HEK293 (cell line): ENCODE results near the gene NR2F1-AS1.
A peak's percentile ranks its signal among the peaks of the same experiment; 100 is the strongest.

Source experiments
- EGR2 ChIP-seq: fragments of 450-650 bp; formaldehyde crosslinking; IDR thresholded peaks from 2 replicates; pipeline ENCODE4 v1.5.1; 2016; ENCODE audit warnings: low read depth, missing biosample characterization, missing genetic modification characterization
- GLI4 ChIP-seq: fragments of 450-650 bp; formaldehyde crosslinking; IDR thresholded peaks from 2 replicates; pipeline ENCODE4 v1.5.1; 2016; ENCODE audit warnings: missing biosample characterization, missing genetic modification characterization
- IKZF3 ChIP-seq: fragments of 450-650 bp; IDR thresholded peaks from 2 replicates; pipeline ENCODE4 v1.5.0; 2018; ENCODE audit warnings: missing biosample characterization, mild to moderate bottlenecking, missing genetic modification characterization, moderate library complexity
- KLF10 ChIP-seq: fragments of 450-650 bp; IDR thresholded peaks from 2 replicates; pipeline ENCODE4 v1.5.1; 2018; ENCODE audit warnings: missing biosample characterization, mild to moderate bottlenecking, missing genetic modification characterization
- OSR2 ChIP-seq: fragments of 450-650 bp; formaldehyde crosslinking; IDR thresholded peaks from 2 replicates; pipeline ENCODE4 v1.5.1; 2016; ENCODE audit warnings: missing biosample characterization, missing genetic modification characterization
- PATZ1 ChIP-seq: fragments of 450-650 bp; formaldehyde crosslinking; IDR thresholded peaks from 2 replicates; pipeline ENCODE4 v1.5.1; 2016; ENCODE audit warnings: missing biosample characterization, missing genetic modification characterization
- YY2 ChIP-seq: fragments of 450-650 bp; formaldehyde crosslinking; IDR thresholded peaks from 2 replicates; pipeline ENCODE4 v1.5.1; 2016; ENCODE audit warnings: missing biosample characterization, missing genetic modification characterization
- ZBTB17 ChIP-seq: fragments of 450-650 bp; formaldehyde crosslinking; IDR thresholded peaks from 2 replicates; pipeline ENCODE4 v1.5.1; 2016; ENCODE audit warnings: missing biosample characterization, missing genetic modification characterization
- ZBTB44 ChIP-seq: fragments of 450-650 bp; IDR thresholded peaks from 2 replicates; pipeline ENCODE4 v1.5.1; 2018; ENCODE audit warnings: missing biosample characterization, mild to moderate bottlenecking, missing genetic modification characterization
- ZBTB7A ChIP-seq: fragments of 450-650 bp; formaldehyde crosslinking; IDR thresholded peaks from 2 replicates; pipeline ENCODE4 v1.5.1; 2016; ENCODE audit warnings: low read depth, missing biosample characterization, missing genetic modification characterization
- ZEB2 ChIP-seq: fragments of 450-650 bp; formaldehyde crosslinking; IDR thresholded peaks from 2 replicates; pipeline ENCODE4 v1.5.1; 2016; ENCODE audit warnings: missing biosample characterization, missing genetic modification characterization
- ZNF2 ChIP-seq: fragments of 450-650 bp; formaldehyde crosslinking; IDR thresholded peaks from 2 replicates; pipeline ENCODE4 v1.5.1; 2016; ENCODE audit warnings: missing biosample characterization, missing genetic modification characterization
- ZNF24 ChIP-seq: fragments of 450-650 bp; formaldehyde crosslinking; IDR thresholded peaks from 2 replicates; pipeline ENCODE4 v1.5.1; 2016; ENCODE audit warnings: missing biosample characterization, missing genetic modification characterization
- ZNF366 ChIP-seq: fragments of 450-650 bp; formaldehyde crosslinking; conservative IDR thresholded peaks from 2 replicates; pipeline ENCODE4 v1.5.1; 2016; ENCODE audit warnings: missing biosample characterization, missing genetic modification characterization
- ZNF391 ChIP-seq: fragments of 450-650 bp; formaldehyde crosslinking; IDR thresholded peaks from 2 replicates; pipeline ENCODE4 v1.5.1; 2016; ENCODE audit warnings: low read depth, missing biosample characterization, missing genetic modification characterization, borderline replicate concordance
- ZNF394 ChIP-seq: fragments of 450-650 bp; formaldehyde crosslinking; IDR thresholded peaks from 2 replicates; pipeline ENCODE4 v1.5.1; 2016; ENCODE audit warnings: missing biosample characterization, missing genetic modification characterization, mild to moderate bottlenecking, moderate library complexity, borderline replicate concordance
- ZNF549 ChIP-seq: fragments of 450-650 bp; IDR thresholded peaks from 2 replicates; pipeline ENCODE4 v1.5.1; 2018; ENCODE audit warnings: missing biosample characterization, missing genetic modification characterization, mild to moderate bottlenecking, inconsistent platforms, moderate library complexity
- ZNF561 ChIP-seq: fragments of 450-650 bp; IDR thresholded peaks from 2 replicates; pipeline ENCODE4 v1.5.1; 2018; ENCODE audit warnings: missing biosample characterization, missing genetic modification characterization, borderline replicate concordance
- ZNF610 ChIP-seq: fragments of 450-650 bp; formaldehyde crosslinking; IDR thresholded peaks from 2 replicates; pipeline ENCODE4 v1.5.1; 2016; ENCODE audit warnings: missing biosample characterization, missing genetic modification characterization, borderline replicate concordance
- ZNF623 ChIP-seq: fragments of 450-650 bp; formaldehyde crosslinking; IDR thresholded peaks from 2 replicates; pipeline ENCODE4 v1.5.1; 2016; ENCODE audit warnings: missing biosample characterization, missing genetic modification characterization
- ZNF692 ChIP-seq: fragments of 450-650 bp; formaldehyde crosslinking; IDR thresholded peaks from 2 replicates; pipeline ENCODE4 v1.5.1; 2016; ENCODE audit warnings: missing biosample characterization, missing genetic modification characterization
- ZSCAN23 ChIP-seq: fragments of 450-650 bp; formaldehyde crosslinking; IDR thresholded peaks from 2 replicates; pipeline ENCODE4 v1.5.1; 2016; ENCODE audit warnings: missing biosample characterization, missing genetic modification characterization
- ZSCAN30 ChIP-seq: fragments of 450-650 bp; IDR thresholded peaks from 2 replicates; pipeline ENCODE4 v1.5.1; 2018; ENCODE audit warnings: missing biosample characterization, mild to moderate bottlenecking, missing genetic modification characterization, moderate library complexity
- TF ChIP-seq, protein P1 (sequence below): fragments of 450-650 bp; formaldehyde crosslinking; IDR thresholded peaks from 2 replicates; pipeline ENCODE4 v1.5.1; 2016; ENCODE audit warnings: missing biosample characterization, missing genetic modification characterization
- TF ChIP-seq, protein P2 (sequence below): fragments of 450-650 bp; formaldehyde crosslinking; IDR thresholded peaks from 2 replicates; pipeline ENCODE4 v1.5.1; 2016; ENCODE audit warnings: missing biosample characterization, missing genetic modification characterization
- TF ChIP-seq, protein P3 (sequence below): fragments of 450-650 bp; formaldehyde crosslinking; IDR thresholded peaks from 2 replicates; pipeline ENCODE4 v1.5.1; 2017; ENCODE audit warnings: missing biosample characterization, missing genetic modification characterization

NR2F1-AS1 gene

DNA sequence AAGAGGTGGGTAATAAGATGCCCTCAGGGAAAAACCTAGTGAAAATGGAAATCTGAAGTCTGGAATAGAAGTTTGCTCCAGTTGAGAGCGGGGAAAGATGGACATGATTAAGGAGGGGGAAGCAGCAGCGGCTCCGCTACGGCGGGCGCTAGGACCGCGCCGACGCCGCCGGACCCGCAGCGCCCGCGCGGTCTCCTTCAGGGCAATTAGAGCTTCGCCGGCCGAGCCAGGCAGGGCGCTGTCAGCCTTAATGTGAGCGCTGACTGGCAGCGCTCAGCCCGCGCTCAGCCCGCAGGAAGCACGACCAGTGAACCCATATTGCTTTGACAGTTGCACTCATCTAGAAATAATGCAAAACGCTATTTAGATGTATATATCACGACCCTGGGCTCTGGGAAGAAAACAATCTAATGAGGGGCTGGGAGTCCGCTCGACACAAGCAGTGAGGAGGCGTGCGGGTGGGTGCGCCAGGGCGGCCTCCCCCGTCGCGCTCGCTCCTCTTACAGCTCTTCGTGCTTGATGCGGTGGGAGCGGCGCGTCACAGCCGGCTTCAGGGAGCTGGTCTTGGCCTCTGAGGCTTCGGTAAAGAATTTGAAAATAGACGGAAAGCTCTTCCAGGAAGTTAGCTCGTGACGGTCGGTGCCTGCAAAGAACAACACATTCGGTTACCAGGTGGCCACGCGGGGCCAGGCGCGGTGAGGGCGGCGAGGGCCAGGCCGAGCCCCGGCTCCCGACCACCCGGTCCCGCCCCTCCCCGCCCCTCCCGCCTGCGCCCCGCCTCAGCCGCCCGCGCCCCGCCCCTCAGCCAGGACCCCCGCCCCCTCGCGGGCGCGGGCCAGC, 39.7 kb upstream of the NR2F1-AS1 start (continued):
- TF ChIP-seq, protein P1, sequence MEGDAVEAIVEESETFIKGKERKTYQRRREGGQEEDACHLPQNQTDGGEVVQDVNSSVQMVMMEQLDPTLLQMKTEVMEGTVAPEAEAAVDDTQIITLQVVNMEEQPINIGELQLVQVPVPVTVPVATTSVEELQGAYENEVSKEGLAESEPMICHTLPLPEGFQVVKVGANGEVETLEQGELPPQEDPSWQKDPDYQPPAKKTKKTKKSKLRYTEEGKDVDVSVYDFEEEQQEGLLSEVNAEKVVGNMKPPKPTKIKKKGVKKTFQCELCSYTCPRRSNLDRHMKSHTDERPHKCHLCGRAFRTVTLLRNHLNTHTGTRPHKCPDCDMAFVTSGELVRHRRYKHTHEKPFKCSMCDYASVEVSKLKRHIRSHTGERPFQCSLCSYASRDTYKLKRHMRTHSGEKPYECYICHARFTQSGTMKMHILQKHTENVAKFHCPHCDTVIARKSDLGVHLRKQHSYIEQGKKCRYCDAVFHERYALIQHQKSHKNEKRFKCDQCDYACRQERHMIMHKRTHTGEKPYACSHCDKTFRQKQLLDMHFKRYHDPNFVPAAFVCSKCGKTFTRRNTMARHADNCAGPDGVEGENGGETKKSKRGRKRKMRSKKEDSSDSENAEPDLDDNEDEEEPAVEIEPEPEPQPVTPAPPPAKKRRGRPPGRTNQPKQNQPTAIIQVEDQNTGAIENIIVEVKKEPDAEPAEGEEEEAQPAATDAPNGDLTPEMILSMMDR, result peak; percentile 77
- TF ChIP-seq ZNF549 (tag by site-specific recombination) (no peak), ZBTB7A (tag by site-specific recombination) (0 out of 2 replicates have a peak, but pooled peaks have one; percentile 35), ZNF394 (peak; percentile 32; the same call in 1 of the 2 replicates), EGR2 (tag by site-specific recombination) (peak; percentile 43; the same call in 1 of the 2 replicates), OSR2 (tag by site-specific recombination) (peak; percentile 7; the same call in 1 of the 2 replicates), ZNF610 (peak; percentile 47), ZEB2 (tag by site-specific recombination) (peak; percentile 85), ZBTB17 (tag by site-specific recombination) (peak; percentile 90), ZNF2 (tag by site-specific recombination) (0 out of 2 replicates have a peak, but pooled peaks have one; percentile 66), ZNF391 (tag by site-specific recombination) (0 out of 2 replicates have a peak, but pooled peaks have one; percentile 12), KLF10 (tag by site-specific recombination) (peak; percentile 77), ZNF623 (peak; percentile 22; the same call in 1 of the 2 replicates), GLI4 (tag by site-specific recombination) (no peak), ZBTB44 (tag by site-specific recombination) (0 out of 2 replicates have a peak, but pooled peaks have one; percentile 38), YY2 (tag by site-specific recombination) (0 out of 2 replicates have a peak, but pooled peaks have one; percentile 19), PATZ1 (tag by site-specific recombination) (0 out of 2 replicates have a peak, but pooled peaks have one; percentile 45), ZNF692 (tag by site-specific recombination) (peak; percentile 65; the same call in 1 of the 2 replicates), ZNF24 (tag by site-specific recombination) (0 out of 2 replicates have a peak, but pooled peaks have one; percentile 54), IKZF3 (tag by site-specific recombination) (0 out of 2 replicates have a peak, but pooled peaks have one; percentile 27), ZSCAN23 (tag by site-specific recombination) (peak; percentile 63; the same call in 1 of the 2 replicates), ZSCAN30 (tag by site-specific recombination) (peak; percentile 52; the same call in 1 of the 2 replicates), ZNF366 (tag by site-specific recombination) (0 out of 2 replicates have a peak, but pooled peaks have one; percentile 27), ZNF561 (tag by site-specific recombination) (peak; percentile 92)
- TF ChIP-seq, protein P2, sequence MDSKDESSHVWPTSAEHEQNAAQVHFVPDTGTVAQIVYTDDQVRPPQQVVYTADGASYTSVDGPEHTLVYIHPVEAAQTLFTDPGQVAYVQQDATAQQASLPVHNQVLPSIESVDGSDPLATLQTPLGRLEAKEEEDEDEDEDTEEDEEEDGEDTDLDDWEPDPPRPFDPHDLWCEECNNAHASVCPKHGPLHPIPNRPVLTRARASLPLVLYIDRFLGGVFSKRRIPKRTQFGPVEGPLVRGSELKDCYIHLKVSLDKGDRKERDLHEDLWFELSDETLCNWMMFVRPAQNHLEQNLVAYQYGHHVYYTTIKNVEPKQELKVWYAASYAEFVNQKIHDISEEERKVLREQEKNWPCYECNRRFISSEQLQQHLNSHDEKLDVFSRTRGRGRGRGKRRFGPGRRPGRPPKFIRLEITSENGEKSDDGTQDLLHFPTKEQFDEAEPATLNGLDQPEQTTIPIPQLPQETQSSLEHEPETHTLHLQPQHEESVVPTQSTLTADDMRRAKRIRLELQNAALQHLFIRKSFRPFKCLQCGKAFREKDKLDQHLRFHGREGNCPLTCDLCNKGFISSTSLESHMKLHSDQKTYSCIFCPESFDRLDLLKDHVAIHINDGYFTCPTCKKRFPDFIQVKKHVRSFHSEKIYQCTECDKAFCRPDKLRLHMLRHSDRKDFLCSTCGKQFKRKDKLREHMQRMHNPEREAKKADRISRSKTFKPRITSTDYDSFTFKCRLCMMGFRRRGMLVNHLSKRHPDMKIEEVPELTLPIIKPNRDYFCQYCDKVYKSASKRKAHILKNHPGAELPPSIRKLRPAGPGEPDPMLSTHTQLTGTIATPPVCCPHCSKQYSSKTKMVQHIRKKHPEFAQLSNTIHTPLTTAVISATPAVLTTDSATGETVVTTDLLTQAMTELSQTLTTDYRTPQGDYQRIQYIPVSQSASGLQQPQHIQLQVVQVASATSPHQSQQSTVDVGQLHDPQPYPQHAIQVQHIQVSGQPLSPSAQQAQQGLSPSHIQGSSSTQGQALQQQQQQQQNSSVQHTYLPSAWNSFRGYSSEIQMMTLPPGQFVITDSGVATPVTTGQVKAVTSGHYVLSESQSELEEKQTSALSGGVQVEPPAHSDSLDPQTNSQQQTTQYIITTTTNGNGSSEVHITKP (tag by site-specific recombination), result peak; percentile 89
- TF ChIP-seq, protein P3, sequence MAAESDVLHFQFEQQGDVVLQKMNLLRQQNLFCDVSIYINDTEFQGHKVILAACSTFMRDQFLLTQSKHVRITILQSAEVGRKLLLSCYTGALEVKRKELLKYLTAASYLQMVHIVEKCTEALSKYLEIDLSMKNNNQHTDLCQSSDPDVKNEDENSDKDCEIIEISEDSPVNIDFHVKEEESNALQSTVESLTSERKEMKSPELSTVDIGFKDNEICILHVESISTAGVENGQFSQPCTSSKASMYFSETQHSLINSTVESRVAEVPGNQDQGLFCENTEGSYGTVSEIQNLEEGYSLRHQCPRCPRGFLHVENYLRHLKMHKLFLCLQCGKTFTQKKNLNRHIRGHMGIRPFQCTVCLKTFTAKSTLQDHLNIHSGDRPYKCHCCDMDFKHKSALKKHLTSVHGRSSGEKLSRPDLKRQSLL (tag by site-specific recombination), result no peak
